Cardiac muscle cell (in vitro differentiated cells and primary cell): Measurements from ENCODE around the gene SUFU. TPM values are rescaled to one million over a fixed set of nuclear protein-coding genes. Genes with fewer than 3 reads are reported as not detected.

Source experiments
- DNase-seq, 2 donors: peaks; one replicate each; pipeline versions ENCODE4 v3.0.0 to v3.0.0-alpha.2; 2010 to 2017; ENCODE audit warnings: low read depth in 1 of 2, low spot score in 1 of 2
- H3K27ac ChIP-seq: fragments of 200-600 bp; sonication (generic); 2 replicates; pipeline ENCODE4 v1.5.1; 2016
- H3K27me3 ChIP-seq: fragments of 200-600 bp; sonication (generic); 2 replicates; pipeline ENCODE4 v1.6.0; 2016; ENCODE audit warnings: control low read depth
- H3K36me3 ChIP-seq: fragments of 200-600 bp; sonication (generic); 2 replicates; pipeline ENCODE4 v1.5.1; 2016; ENCODE audit warnings: control low read depth
- H3K4me1 ChIP-seq: fragments of 200-600 bp; sonication (generic); 2 replicates; pipeline ENCODE4 v1.8.1; 2017; ENCODE audit warnings: low read depth, mild to moderate bottlenecking, mixed run types
- H3K4me3 ChIP-seq: fragments of 200-600 bp; sonication (generic); 2 replicates; pipeline ENCODE4 v1.5.1; 2016; ENCODE audit warnings: mild to moderate bottlenecking
- H3K9me3 ChIP-seq: fragments of 200-600 bp; sonication (generic); 2 replicates; pipeline ENCODE4 v1.5.1; 2017; ENCODE audit warnings: low read depth, mild to moderate bottlenecking, control low read depth
- polyA plus RNA-seq: library from polyadenylated mRNA; unstranded; fragments of >200 nt; fragmentation: Nextera tagmentation; extraction: Ambion mirVana; gene quantifications from 2 replicates; pipeline ENCODE4 v1.2.1, GENCODE V29; 2016
- total RNA-seq: library from RNA; depleted of rRNA; stranded (reverse); fragments of >200 nt; gene quantifications from 2 replicates; pipeline ENCODE4 v1.2.3, GENCODE V29; 2016
- TF ChIP-seq, protein P1 (sequence below): IDR thresholded peaks from 2 replicates; pipeline ENCODE4 v1.5.1; 2012; ENCODE audit warnings: low read depth, mild to moderate bottlenecking, low read length

SUFU gene
- total and polyA plus RNA-seq, 2 experiments from 2014 or later = 14.2 to 18.4 TPM

DNA sequence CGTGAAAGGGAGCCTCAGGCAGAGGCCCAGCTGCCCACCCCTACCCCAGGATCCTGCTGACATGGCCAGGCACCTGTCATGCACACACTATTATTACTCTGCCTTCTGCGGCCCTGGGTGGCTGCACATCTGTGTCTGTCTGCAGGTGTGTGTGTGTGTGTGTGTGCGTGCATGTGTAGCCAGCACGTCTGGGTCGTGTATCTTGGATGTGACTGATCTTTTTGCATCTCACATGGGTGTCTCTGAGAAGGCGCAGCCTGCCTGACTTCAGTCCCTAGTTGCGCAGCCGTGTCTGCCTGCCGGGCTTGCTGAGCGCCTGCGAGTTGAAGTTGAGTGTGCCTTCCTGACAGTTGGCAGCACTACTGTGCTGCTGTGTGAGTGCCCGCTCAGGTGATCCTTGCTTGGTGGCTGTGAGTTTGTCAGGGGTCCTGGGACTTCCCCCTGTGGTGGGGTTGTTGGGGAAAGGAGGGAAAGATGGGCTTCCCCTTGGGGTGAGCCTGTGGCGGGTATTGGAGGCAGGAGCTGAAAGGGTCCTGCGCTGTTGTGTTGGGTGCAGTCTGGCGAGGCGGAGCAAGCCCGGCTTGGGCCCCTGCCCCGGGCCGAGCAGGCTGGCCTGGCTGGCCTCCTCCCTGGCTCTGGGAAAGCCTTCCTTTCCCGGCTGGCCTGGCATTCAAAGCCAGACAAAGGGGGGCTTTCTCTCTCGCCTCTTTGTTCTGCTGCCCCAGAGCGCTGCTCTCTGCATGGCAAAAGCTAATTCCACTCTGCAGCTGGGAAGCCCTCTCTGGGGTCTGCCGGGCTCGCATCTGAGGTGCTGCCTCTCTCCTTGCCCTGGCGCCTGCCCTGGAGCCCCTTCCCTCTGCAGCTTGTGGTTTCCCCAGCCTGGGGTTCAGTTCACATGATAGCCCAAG lies 145.4 kb downstream of the SUFU start:
- peak overlapping the region; percentile 65 for H3K27ac ChIP-seq
- H3K4me3 ChIP-seq = no peak overlapping the region
- H3K36me3 ChIP-seq = peaks cover 10% of the 10 kb centered on the region
- H3K4me1 ChIP-seq = peaks cover 33% of the 10 kb centered on the region
- H3K27me3 ChIP-seq = no peaks in the 10 kb centered on the region
- no peak for DNase-seq
- TF ChIP-seq, protein P1, sequence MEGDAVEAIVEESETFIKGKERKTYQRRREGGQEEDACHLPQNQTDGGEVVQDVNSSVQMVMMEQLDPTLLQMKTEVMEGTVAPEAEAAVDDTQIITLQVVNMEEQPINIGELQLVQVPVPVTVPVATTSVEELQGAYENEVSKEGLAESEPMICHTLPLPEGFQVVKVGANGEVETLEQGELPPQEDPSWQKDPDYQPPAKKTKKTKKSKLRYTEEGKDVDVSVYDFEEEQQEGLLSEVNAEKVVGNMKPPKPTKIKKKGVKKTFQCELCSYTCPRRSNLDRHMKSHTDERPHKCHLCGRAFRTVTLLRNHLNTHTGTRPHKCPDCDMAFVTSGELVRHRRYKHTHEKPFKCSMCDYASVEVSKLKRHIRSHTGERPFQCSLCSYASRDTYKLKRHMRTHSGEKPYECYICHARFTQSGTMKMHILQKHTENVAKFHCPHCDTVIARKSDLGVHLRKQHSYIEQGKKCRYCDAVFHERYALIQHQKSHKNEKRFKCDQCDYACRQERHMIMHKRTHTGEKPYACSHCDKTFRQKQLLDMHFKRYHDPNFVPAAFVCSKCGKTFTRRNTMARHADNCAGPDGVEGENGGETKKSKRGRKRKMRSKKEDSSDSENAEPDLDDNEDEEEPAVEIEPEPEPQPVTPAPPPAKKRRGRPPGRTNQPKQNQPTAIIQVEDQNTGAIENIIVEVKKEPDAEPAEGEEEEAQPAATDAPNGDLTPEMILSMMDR = no peak
- no peaks in the 10 kb centered on the region for H3K9me3 ChIP-seq

DNA sequence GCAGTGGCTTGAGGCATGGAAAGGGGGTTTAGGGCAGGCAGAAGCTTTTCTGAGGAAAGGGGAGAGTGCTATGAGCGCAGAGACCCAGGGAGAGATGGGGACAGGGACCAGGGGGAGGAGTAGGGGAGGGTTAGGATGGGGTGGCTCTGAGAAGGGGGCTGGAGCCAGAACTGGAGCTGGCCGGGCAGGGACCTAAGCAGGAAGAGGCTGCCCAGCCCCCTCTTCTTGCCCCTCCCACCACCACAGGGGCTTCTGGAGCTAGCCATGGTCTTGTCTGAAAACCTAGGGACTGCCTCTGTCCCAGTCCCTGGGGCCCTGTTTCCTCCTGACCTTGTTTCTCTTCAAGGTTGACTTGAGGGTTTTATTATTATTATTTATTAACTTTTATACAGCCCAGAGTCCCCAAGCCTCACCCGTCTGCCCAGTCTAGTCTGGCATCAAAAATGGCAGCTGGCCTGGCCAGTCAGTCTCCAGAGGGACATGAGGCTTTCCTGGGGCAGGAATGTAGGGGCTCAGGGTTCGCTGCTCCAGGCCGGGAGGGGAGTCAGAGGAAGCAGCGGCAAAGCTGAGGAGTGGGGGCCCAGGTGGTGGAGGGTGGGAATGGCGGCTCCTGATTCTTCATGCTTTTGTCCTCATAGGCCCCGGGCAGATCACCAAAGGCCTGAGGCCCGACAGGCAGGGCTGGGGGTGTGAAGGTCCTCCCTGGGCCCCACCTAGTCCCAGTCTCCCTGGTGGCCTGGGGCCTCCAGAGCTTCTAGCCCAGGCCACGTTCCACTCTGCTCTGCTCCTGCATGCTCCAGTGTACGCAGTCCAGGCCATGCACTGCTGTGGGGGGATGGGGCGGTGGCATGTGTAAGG lies 146.3 kb downstream of the SUFU start:
- H3K27ac ChIP-seq = peak overlapping the region; percentile 65
- TF ChIP-seq, protein P1 = no peak

DNA sequence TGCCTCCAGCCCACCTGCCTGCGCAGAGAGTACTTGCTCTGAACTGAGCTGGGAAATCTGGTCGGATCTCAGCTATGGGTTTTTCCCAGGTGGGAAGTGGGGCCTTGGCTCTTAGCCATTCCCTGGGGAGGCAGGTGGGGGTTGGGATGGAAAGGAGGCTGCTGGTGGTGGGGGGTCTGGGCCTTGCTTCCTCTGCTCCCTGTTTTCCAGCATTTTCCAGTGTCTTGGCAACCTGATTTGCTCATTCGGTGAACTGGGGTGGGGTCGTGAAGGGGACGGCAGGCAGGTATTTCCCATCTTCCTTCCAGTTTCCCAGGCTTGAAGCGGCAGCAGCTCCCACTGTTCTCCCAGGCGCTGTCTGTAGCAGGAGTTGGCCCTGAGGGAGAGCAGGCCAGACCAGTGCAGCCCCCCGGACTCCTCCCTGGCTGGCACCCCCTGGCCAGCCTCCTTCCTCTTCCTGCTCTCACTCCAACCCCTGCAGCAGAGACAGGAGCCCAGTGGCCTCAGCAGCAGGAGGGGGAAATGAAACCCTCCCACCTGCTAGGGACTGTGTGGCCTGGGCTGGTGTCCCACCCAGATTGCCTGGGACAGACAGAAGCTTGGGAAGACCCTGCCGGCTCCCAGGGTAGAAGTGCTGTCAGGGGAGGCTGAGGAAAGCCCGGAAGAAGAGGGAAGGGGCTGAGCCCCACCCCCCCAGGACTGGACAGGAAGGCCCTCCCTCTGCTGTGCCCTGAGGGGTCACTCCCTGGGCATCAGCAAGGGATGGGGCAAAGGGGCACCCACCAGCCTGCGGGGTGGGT lies 147.1 kb downstream of the SUFU start:
- no peaks in the 10 kb centered on the region for H3K27me3 ChIP-seq
- DNase-seq = no peak
- H3K4me1 ChIP-seq = peaks cover 33% of the 10 kb centered on the region
- no peak overlapping the region for H3K4me3 ChIP-seq
- peak overlapping the region; percentile 65 for H3K27ac ChIP-seq
- TF ChIP-seq, protein P1 = no peak
- no peaks in the 10 kb centered on the region for H3K9me3 ChIP-seq
- H3K36me3 ChIP-seq = peaks cover 25% of the 10 kb centered on the region

More for the DNA sequence above, 146.3 kb downstream of the SUFU start:
- no peak overlapping the region for H3K4me3 ChIP-seq
- no peaks in the 10 kb centered on the region for H3K27me3 ChIP-seq
- DNase-seq = no peak
- peaks cover 33% of the 10 kb centered on the region for H3K4me1 ChIP-seq
- H3K9me3 ChIP-seq = no peaks in the 10 kb centered on the region
- H3K36me3 ChIP-seq = peaks cover 17% of the 10 kb centered on the region

DNA sequence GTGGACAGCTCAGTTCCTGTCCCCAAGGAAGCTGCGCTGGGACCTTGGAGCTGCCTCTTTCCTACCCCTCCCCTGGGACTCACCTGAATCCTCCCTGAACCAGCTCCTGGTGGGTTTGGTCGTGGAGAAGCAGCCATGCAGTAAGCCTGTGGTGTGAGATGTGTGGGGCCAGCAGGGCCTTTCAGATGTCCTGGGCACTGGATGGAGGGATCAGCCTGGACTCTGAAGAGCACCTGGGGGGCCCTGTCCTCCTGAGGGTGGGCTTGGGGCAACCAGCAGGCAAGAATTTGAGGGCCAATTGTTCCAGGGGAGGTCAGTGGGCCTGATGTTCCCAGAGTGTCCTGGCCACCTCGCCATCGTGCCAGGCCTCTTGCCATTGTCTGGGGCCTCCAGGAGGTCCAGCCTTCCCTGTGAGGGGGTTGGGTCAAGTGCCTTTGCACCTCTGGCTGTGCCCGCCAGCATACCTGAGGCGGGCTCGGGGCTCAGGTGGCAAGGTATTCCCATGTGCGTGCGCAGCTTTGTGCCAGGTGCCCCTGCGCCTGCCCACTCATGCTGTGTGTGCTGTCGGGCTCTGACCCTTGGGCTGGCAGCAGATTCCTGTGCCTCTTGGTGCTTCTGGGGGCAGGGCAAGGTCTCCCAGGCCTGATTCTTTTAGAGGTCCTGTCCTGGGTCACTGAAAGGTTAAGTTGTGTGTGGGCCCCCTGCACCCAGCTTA lies 147.8 kb downstream of the SUFU start:
- Histone ChIP-seq H3K27me3 (no peaks in the 10 kb centered on the region), H3K4me1 (peaks cover 33% of the 10 kb centered on the region), H3K36me3 (peaks cover 32% of the 10 kb centered on the region), H3K27ac (no peak overlapping the region), H3K4me3 (no peak overlapping the region), H3K9me3 (no peaks in the 10 kb centered on the region)
- DNase-seq = no peak
- TF ChIP-seq, protein P1 = no peak
